ENCODE results near the gene TAF1D.

GRCh38 chr11:93732237-93732892, 8.9 kb downstream of the TAF1D start:
- TF ChIP-seq SMC3 (conservative IDR thresholded peaks at IDR 0.05; ENCODE audit: poor library complexity): no peak
- no peak for TF ChIP-seq CTCF (IDR thresholded peaks at IDR 0.05; ENCODE audit: poor library complexity, severe bottlenecking)
- TF ChIP-seq EZH2 (IDR thresholded peaks at IDR 0.05; ENCODE audit: borderline replicate concordance, insufficient read depth, low read length, poor library complexity, severe bottlenecking): no peak
- no peak for TF ChIP-seq RAD21 (conservative IDR thresholded peaks at IDR 0.05)
- TF ChIP-seq POLR2AphosphoS5 (IDR thresholded peaks at IDR 0.05): no peak
